ENCODE data around the gene ZYX. TPM values are rescaled to one million over a fixed set of nuclear protein-coding genes. Genes with fewer than 3 reads are reported as not detected.

The ZYX gene
- total RNA-seq, 4 donors from 2014 or later, result 46.3 to 73.0 (median 59.3) TPM

GRCh38 chr7:143431109-143431508, 50.0 kb downstream of the ZYX start:
- no peak for TF ChIP-seq POLR2AphosphoS5 (IDR thresholded peaks at IDR 0.05)
- no peak for TF ChIP-seq EP300 (IDR thresholded peaks at IDR 0.05)
- no peak for TF ChIP-seq POLR2A (IDR thresholded peaks at IDR 0.05)
- TF ChIP-seq CTCF (IDR thresholded peaks at IDR 0.05), result no peak
- no peak for DNase-seq (ENCODE audit: low spot score in 2 of 2)
- H3K4me1 ChIP-seq, result peaks cover 38% of the 10 kb centered on the region
- no peaks in the 10 kb centered on the region for H3K9me3 ChIP-seq
- WGBS, result 63% methylated on average over 2 of the region's 2 CpGs
- H3K4me3 ChIP-seq, result no peak overlapping the region
- H3K27me3 ChIP-seq, result no peaks in the 10 kb centered on the region
- H3K36me3 ChIP-seq, result no peaks in the 10 kb centered on the region
- no peak overlapping the region for H3K27ac ChIP-seq

GRCh38 chr7:143433759-143434158, 52.6 kb downstream of the ZYX start:
- DNase-seq (ENCODE audit: low spot score in 2 of 2), result no peak
- Histone ChIP-seq H3K36me3 (no peaks in the 10 kb centered on the region), H3K27ac (no peak overlapping the region), H3K4me1 (peaks cover 47% of the 10 kb centered on the region), H3K9me3 (no peaks in the 10 kb centered on the region), H3K4me3 (no peak overlapping the region), H3K27me3 (no peaks in the 10 kb centered on the region)
- TF ChIP-seq EP300 (IDR thresholded peaks at IDR 0.05) (no peak), POLR2A (IDR thresholded peaks at IDR 0.05) (no peak), POLR2AphosphoS5 (IDR thresholded peaks at IDR 0.05) (no peak), CTCF (IDR thresholded peaks at IDR 0.05) (no peak)
- WGBS, result 88% methylated on average over 4 of the region's 4 CpGs

GRCh38 chr7:143434660-143435059, 53.5 kb downstream of the ZYX start:
- Histone ChIP-seq H3K27ac (peak overlapping the region; percentile 63), H3K4me3 (no peak overlapping the region), H3K36me3 (no peaks in the 10 kb centered on the region), H3K27me3 (no peaks in the 10 kb centered on the region), H3K9me3 (no peaks in the 10 kb centered on the region), H3K4me1 (peaks cover 47% of the 10 kb centered on the region)
- peak; percentile 90 to 91 for DNase-seq (ENCODE audit: low spot score in 2 of 2)
- TF ChIP-seq POLR2AphosphoS5 (IDR thresholded peaks at IDR 0.05) (peak in 1 of 3 donors; percentile 42), EP300 (IDR thresholded peaks at IDR 0.05) (no peak)
- 30% methylated on average over 9 of the region's 9 CpGs for WGBS

GRCh38 chr7:143435266-143435665, 54.1 kb downstream of the ZYX start:
- H3K4me1 ChIP-seq, result peaks cover 43% of the 10 kb centered on the region
- H3K4me3 ChIP-seq, result no peak overlapping the region
- DNase-seq (ENCODE audit: low spot score in 2 of 2), result no peak
- H3K36me3 ChIP-seq, result no peaks in the 10 kb centered on the region
- no peaks in the 10 kb centered on the region for H3K9me3 ChIP-seq
- no peaks in the 10 kb centered on the region for H3K27me3 ChIP-seq
- TF ChIP-seq POLR2AphosphoS5 (IDR thresholded peaks at IDR 0.05) (no peak), EP300 (IDR thresholded peaks at IDR 0.05) (no peak), CTCF (IDR thresholded peaks at IDR 0.05) (no peak), POLR2A (IDR thresholded peaks at IDR 0.05) (no peak)
- peak overlapping the region; percentile 63 for H3K27ac ChIP-seq
- 59% methylated on average over 2 of the region's 2 CpGs for WGBS

GRCh38 chr7:143436325-143436946, 55.3 kb downstream of the ZYX start:
- H3K27ac ChIP-seq, result peak overlapping the region; percentile 34
- WGBS, result 74% methylated on average over 3 of the region's 3 CpGs
- peaks cover 34% of the 10 kb centered on the region for H3K4me1 ChIP-seq
- H3K27me3 ChIP-seq, result no peaks in the 10 kb centered on the region
- DNase-seq (ENCODE audit: low spot score in 2 of 2), result no peak
- no peaks in the 10 kb centered on the region for H3K36me3 ChIP-seq
- no peaks in the 10 kb centered on the region for H3K9me3 ChIP-seq
- no peak overlapping the region for H3K4me3 ChIP-seq
- TF ChIP-seq CTCF (IDR thresholded peaks at IDR 0.05), result no peak
- TF ChIP-seq EP300 (IDR thresholded peaks at IDR 0.05), result no peak
- no peak for TF ChIP-seq POLR2A (IDR thresholded peaks at IDR 0.05)
- no peak for TF ChIP-seq POLR2AphosphoS5 (IDR thresholded peaks at IDR 0.05)

GRCh38 chr7:143437578-143437977, 56.4 kb downstream of the ZYX start:
- H3K36me3 ChIP-seq, result no peaks in the 10 kb centered on the region
- WGBS, result 65% methylated on average over 4 of the region's 4 CpGs
- H3K27me3 ChIP-seq, result no peaks in the 10 kb centered on the region
- H3K27ac ChIP-seq, result no peak overlapping the region
- H3K9me3 ChIP-seq, result no peaks in the 10 kb centered on the region
- DNase-seq (ENCODE audit: low spot score in 2 of 2), result no peak
- no peak for TF ChIP-seq POLR2AphosphoS5 (IDR thresholded peaks at IDR 0.05)
- TF ChIP-seq CTCF (IDR thresholded peaks at IDR 0.05), result no peak
- no peak for TF ChIP-seq POLR2A (IDR thresholded peaks at IDR 0.05)
- no peak for TF ChIP-seq EP300 (IDR thresholded peaks at IDR 0.05)
- no peak overlapping the region for H3K4me3 ChIP-seq
- H3K4me1 ChIP-seq, result peaks cover 34% of the 10 kb centered on the region

Measured in suprapubic skin (tissue), 4 donors.